Prostate gland (tissue), 2 donors: ENCODE data around the gene TMEM212. TPM values are rescaled to one million over a fixed set of nuclear protein-coding genes. Genes with fewer than 3 reads are reported as not detected.
"Not testable (repeated sequence)": the region's sequence is repeated elsewhere in the genome, so short reads cannot be mapped to it uniquely, and the experiment has no call there.

Source experiments
- DNase-seq: peaks from one replicate; pipeline ENCODE4 v3.0.0-alpha.2; 2019; ENCODE audit warnings: low spot score
- H3K27ac ChIP-seq, 2 donors: fragments of 200-600 bp; sonication (generic); 2 replicates each; pipeline ENCODE4 v1.5.1; 2017 to 2019
- H3K27me3 ChIP-seq: fragments of 200-600 bp; sonication (generic); replicated peaks from 2 replicates; pipeline ENCODE4 v1.5.1; 2019; ENCODE audit not compliant: insufficient read depth
- H3K36me3 ChIP-seq, 2 donors: fragments of 200-600 bp; sonication (generic); 1 replicate in 1 of 2; 2 replicates in 1 of 2; pipeline versions ENCODE4 v1.5.1 to v1.8.1; 2017 to 2019
- H3K4me1 ChIP-seq: fragments of 200-600 bp; sonication (generic); replicated peaks from 2 replicates; pipeline ENCODE4 v1.5.1; 2019
- H3K4me3 ChIP-seq, 2 donors: fragments of 200-600 bp; sonication (generic); 2 replicates each; pipeline ENCODE4 v1.5.1; 2017 to 2019
- H3K9me3 ChIP-seq: fragments of 200-600 bp; sonication (generic); 2 replicates; pipeline ENCODE4 v1.5.1; 2017
- POLR2A ChIP-seq: fragments of 450-650 bp; IDR thresholded peaks from one replicate; pipeline ENCODE4 v1.6.1; 2016; ENCODE audit warnings: antibody characterized with exemption, mild to moderate bottlenecking
- POLR2AphosphoS5 ChIP-seq: sonication (generic); formaldehyde crosslinking; IDR thresholded peaks from one replicate; pipeline ENCODE4 v1.6.1; 2017; ENCODE audit warnings: antibody characterized with exemption
- WGBS: methylation state at CpG from one replicate; pipeline ENCODE4 v1.1.5; 2018; 5-methylcytosine and 5-hydroxymethylcytosine counted together
- intact Hi-C: fragments of 100-400 bp; cut with DNase I; formaldehyde crosslinking; loops from one replicate; pipeline ENCODE4 v1.14.2; 2022
- total RNA-seq, 2 donors: library from RNA; depleted of rRNA; stranded (reverse); fragments of >200 nt; gene quantifications; one replicate each; pipeline ENCODE4 v1.1.0, GENCODE V29; 2016
- TF ChIP-seq, protein P1 (sequence below), 4 experiments: fragments of 200-600 bp in 2 of 4; fragments of 450-650 bp in 2 of 4; sonication (generic) in 2 of 4; IDR thresholded peaks; 1 replicate in 3 of 4; 2 replicates in 1 of 4; pipeline ENCODE4 v1.5.1; 2016 to 2019; ENCODE audit warnings: antibody characterized with exemption in 4 of 4, mild to moderate bottlenecking in 2 of 4, moderate library complexity in 2 of 4

Gene TMEM212
- total RNA-seq, 2 donors from 2014 or later, result not detected

DNA sequence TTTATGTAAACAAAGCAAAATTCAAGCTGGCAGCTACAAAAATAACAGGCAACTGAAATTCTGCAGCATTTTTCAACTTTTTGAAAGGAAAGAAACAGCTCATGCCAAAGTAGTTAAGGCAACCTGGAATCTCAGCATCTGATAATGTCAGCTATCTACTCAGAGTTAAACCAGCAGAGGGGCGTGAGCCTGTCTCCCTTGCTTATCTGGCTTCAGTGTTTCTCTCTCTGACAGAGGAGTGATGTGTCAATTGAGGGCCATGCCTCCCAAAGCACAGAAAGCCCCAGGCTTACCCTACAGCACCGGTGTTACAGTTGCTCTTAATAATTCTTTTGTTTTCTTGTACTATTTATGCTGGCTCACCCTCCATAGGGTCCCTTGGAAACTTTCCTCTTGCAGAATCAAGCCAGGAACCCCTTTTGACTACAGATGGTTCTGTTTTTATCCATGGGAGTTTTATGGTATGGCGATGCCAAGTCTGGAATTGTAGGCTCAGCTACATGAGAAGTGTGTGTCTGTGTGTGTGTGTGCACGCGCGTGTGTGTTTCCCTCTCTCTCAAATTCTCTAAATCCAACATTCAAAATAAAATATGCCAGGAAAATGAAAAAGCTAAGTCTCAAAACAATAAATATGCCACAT lies 7.3 kb downstream of the TMEM212 start:
- intact Hi-C loops, result no loop called here
- Histone ChIP-seq H3K27me3 (no peaks in the 10 kb centered on the region), H3K27ac (no peak overlapping the region), H3K4me3 (no peak overlapping the region), H3K9me3 (no peaks in the 10 kb centered on the region), H3K4me1 (no peaks in the 10 kb centered on the region), H3K36me3 (no peaks in the 10 kb centered on the region)
- DNase-seq, result no peak
- 75% methylated on average over 6 of the region's 6 CpGs for WGBS
- TF ChIP-seq POLR2AphosphoS5, result no peak
- no peak for TF ChIP-seq POLR2A
- TF ChIP-seq, protein P1, sequence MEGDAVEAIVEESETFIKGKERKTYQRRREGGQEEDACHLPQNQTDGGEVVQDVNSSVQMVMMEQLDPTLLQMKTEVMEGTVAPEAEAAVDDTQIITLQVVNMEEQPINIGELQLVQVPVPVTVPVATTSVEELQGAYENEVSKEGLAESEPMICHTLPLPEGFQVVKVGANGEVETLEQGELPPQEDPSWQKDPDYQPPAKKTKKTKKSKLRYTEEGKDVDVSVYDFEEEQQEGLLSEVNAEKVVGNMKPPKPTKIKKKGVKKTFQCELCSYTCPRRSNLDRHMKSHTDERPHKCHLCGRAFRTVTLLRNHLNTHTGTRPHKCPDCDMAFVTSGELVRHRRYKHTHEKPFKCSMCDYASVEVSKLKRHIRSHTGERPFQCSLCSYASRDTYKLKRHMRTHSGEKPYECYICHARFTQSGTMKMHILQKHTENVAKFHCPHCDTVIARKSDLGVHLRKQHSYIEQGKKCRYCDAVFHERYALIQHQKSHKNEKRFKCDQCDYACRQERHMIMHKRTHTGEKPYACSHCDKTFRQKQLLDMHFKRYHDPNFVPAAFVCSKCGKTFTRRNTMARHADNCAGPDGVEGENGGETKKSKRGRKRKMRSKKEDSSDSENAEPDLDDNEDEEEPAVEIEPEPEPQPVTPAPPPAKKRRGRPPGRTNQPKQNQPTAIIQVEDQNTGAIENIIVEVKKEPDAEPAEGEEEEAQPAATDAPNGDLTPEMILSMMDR (IDR thresholded peaks at IDR 0.05), result no peak

DNA sequence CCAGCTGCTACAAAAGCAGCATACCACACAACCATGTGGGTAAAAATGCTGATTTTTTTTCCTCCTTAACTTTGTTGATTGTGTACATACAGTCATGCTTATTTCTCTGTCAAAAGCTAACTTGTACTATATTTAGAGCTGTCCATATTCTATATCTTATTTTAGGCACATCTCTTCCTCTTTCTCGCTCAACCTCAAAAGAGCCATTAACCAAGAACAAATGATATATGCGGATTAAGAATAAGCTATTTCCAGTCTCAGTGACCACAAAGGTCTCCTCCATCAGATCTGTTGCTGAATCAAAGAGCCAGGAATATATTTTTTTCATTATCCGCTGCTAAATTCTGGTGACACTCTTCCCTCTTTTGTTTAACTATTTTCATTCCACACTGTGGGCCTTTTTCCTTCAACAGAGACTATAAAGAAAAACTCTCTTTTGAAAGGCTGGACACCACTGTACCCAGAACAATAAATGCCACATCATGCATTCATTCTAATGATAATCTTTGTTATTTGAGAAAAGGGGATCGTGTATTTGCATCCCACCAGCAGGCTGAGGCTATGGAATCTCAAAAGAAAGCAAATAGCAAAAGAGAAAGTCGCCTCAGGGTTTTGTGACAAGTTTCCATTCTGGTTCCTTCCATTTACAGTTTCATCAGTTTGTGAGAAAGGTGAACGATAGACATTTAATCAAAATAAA lies 8.0 kb downstream of the TMEM212 start:
- Histone ChIP-seq H3K27me3 (no peaks in the 10 kb centered on the region), H3K4me3 (no peak overlapping the region), H3K4me1 (no peaks in the 10 kb centered on the region), H3K27ac (no peak overlapping the region), H3K9me3 (no peaks in the 10 kb centered on the region), H3K36me3 (no peaks in the 10 kb centered on the region)
- DNase-seq, result no peak
- no peak for TF ChIP-seq POLR2A
- TF ChIP-seq POLR2AphosphoS5, result no peak
- TF ChIP-seq, protein P1 (IDR thresholded peaks at IDR 0.05), result no peak
- WGBS, result 79% methylated on average over 6 of the region's 6 CpGs
- intact Hi-C loops, result no loop called here

DNA sequence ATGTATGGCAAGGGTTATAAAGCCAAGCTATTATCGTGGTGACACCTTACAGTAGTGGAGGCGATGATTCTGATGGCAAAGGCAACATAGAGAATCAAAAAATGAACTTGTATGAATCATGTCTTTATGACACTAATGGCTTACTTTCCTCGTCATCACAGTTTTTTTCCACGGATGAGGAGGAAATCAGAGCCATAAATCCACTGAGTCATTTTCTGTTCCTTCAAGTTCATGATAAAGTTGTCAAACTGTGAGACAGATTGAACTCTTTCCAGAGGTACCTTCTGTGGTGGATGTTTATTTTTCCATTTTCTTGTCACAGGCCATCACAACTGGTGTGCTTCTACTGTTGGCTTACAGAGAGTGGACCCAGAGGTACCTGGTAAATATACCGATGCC lies 8.5 kb downstream of the TMEM212 start:
- DNase-seq, result no peak
- Histone ChIP-seq H3K4me3 (no peak overlapping the region), H3K36me3 (no peaks in the 10 kb centered on the region), H3K4me1 (no peaks in the 10 kb centered on the region), H3K9me3 (no peaks in the 10 kb centered on the region), H3K27me3 (no peaks in the 10 kb centered on the region), H3K27ac (no peak overlapping the region)
- TF ChIP-seq, protein P1 (IDR thresholded peaks at IDR 0.05), result no peak
- TF ChIP-seq POLR2AphosphoS5 (no peak), POLR2A (no peak)
- WGBS, result 73% methylated on average over 5 of the region's 5 CpGs
- intact Hi-C loops, result no loop called here

DNA sequence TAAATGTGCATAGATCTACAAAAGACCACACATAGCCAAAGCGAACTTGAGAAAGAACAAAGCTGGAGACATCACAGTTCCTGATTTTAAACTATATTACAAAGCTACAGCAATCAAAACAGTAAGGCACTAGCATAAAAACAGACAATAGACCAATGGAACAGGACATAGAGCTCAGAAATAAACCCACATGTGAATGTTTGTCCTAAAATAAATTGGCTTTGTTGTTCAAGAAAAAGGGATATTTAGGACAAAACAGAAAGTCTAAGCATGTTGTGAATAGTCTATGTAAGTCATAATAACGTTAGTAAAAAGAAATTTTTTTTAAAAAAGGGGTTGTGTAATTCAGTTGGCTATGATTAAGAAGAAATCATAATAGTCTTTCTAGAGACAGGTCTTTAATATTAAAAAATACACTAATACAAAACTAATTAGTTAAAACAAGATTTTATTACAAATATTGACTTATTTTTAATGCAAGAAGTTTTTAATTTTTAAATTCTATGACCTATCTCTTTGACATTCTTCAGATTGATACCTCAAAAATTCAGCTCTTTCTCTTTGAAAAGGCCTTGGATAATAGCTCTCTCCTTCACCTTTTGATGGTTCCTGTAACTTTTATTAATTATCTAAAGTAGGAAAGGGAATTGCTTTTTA lies 11.6 kb downstream of the TMEM212 start:
- H3K36me3 ChIP-seq, result no peaks in the 10 kb centered on the region
- H3K9me3 ChIP-seq, result no peaks in the 10 kb centered on the region
- no peak for DNase-seq
- no peaks in the 10 kb centered on the region for H3K27me3 ChIP-seq
- TF ChIP-seq, protein P1 (IDR thresholded peaks at IDR 0.05), result no peak
- TF ChIP-seq POLR2AphosphoS5 (no peak), POLR2A (no peak)
- intact Hi-C loops, result no loop called here
- no peak overlapping the region for H3K27ac ChIP-seq
- no peaks in the 10 kb centered on the region for H3K4me1 ChIP-seq
- no peak overlapping the region for H3K4me3 ChIP-seq
- 93% methylated on average over 2 of the region's 2 CpGs for WGBS

DNA sequence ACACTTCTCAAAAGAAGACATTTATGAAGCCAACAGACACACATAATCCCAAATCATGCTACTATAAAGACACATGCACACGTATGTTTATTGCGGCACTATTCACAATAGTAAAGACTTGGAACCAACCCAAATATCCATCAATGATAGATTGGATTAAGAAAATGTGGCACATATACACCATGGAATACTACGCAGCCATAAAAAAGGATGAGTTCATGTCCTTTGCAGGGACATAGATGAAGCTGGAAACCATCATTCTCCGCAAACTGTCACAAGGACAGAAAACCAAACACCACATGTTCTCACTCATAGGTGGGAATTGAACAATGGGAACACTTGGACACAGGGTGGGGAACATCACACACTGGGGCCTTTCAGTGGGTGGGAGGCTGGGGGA lies 15.6 kb downstream of the TMEM212 start:
- H3K9me3 ChIP-seq, DNase-seq, H3K36me3 ChIP-seq, H3K4me1 ChIP-seq, H3K27me3 ChIP-seq, H3K4me3 ChIP-seq, intact Hi-C loops, H3K27ac ChIP-seq: not testable (repeated sequence)
- WGBS, result 97% methylated on average over 4 of the region's 4 CpGs
